Measurements from ENCODE around the gene DEPDC5.
"Not testable (repeated sequence)": the region's sequence is repeated elsewhere in the genome, so short reads cannot be mapped to it uniquely, and the experiment has no call there.

DEPDC5 gene

GRCh38 chr22:31815383-31815814 lies 61.6 kb downstream of the DEPDC5 start:
- not testable (repeated sequence) for DNase-seq

- DNase-seq = no peak
These were observed 62.9 kb downstream of the DEPDC5 start for GRCh38 chr22:31816750-31817149.

GRCh38 chr22:31818481-31819392 lies 64.9 kb downstream of the DEPDC5 start:
- DNase-seq = peak; percentile 36

- no peak for DNase-seq
These were observed 66.8 kb downstream of the DEPDC5 start for GRCh38 chr22:31820655-31821054.

- no peak for DNase-seq
These were observed 67.8 kb downstream of the DEPDC5 start for GRCh38 chr22:31821572-31821971.

- DNase-seq = no peak
These were observed 68.7 kb downstream of the DEPDC5 start for GRCh38 chr22:31822523-31822922.

- DNase-seq = peak; percentile 4
These were observed 71.7 kb downstream of the DEPDC5 start for GRCh38 chr22:31825513-31825912.

GRCh38 chr22:31826443-31826842 lies 72.6 kb downstream of the DEPDC5 start:
- no peak for DNase-seq

- peak; percentile 61 for DNase-seq
These were observed 74.9 kb downstream of the DEPDC5 start for GRCh38 chr22:31828739-31829138.

- DNase-seq = peak; percentile 93
These were observed 75.7 kb downstream of the DEPDC5 start for GRCh38 chr22:31829505-31829904.

GRCh38 chr22:31830721-31831070 lies 76.9 kb downstream of the DEPDC5 start:
- DNase-seq = no peak

GRCh38 chr22:31833930-31834329 lies 80.1 kb downstream of the DEPDC5 start:
- no peak for DNase-seq

GRCh38 chr22:31836010-31836409 lies 82.2 kb downstream of the DEPDC5 start:
- DNase-seq = no peak

GRCh38 chr22:31838917-31839316 lies 85.1 kb downstream of the DEPDC5 start:
- DNase-seq = no peak

GRCh38 chr22:31839986-31840385 lies 86.2 kb downstream of the DEPDC5 start:
- no peak for DNase-seq

- no peak for DNase-seq
These were observed 86.8 kb downstream of the DEPDC5 start for GRCh38 chr22:31840585-31840984.

GRCh38 chr22:31841078-31841827 lies 87.4 kb downstream of the DEPDC5 start:
- DNase-seq = no peak

GRCh38 chr22:31843526-31843925 lies 89.7 kb downstream of the DEPDC5 start:
- no peak for DNase-seq

GRCh38 chr22:31844941-31845340 lies 91.1 kb downstream of the DEPDC5 start:
- DNase-seq = no peak

- peak; percentile 6 for DNase-seq
These were observed 92.6 kb downstream of the DEPDC5 start for GRCh38 chr22:31846161-31847115.

GRCh38 chr22:31848411-31848810 lies 94.6 kb downstream of the DEPDC5 start:
- no peak for DNase-seq

GRCh38 chr22:31850135-31850534 lies 96.3 kb downstream of the DEPDC5 start:
- no peak for DNase-seq

All from fibroblast of skin of abdomen (primary cell).